ENCODE results near the gene DLGAP1. TPM values are rescaled to one million over a fixed set of nuclear protein-coding genes. Genes with fewer than 3 reads are reported as not detected.

Gene DLGAP1
- polyA plus RNA-seq, 4 donors, result 0.22 to 0.47 TPM; not detected in 2

DNA sequence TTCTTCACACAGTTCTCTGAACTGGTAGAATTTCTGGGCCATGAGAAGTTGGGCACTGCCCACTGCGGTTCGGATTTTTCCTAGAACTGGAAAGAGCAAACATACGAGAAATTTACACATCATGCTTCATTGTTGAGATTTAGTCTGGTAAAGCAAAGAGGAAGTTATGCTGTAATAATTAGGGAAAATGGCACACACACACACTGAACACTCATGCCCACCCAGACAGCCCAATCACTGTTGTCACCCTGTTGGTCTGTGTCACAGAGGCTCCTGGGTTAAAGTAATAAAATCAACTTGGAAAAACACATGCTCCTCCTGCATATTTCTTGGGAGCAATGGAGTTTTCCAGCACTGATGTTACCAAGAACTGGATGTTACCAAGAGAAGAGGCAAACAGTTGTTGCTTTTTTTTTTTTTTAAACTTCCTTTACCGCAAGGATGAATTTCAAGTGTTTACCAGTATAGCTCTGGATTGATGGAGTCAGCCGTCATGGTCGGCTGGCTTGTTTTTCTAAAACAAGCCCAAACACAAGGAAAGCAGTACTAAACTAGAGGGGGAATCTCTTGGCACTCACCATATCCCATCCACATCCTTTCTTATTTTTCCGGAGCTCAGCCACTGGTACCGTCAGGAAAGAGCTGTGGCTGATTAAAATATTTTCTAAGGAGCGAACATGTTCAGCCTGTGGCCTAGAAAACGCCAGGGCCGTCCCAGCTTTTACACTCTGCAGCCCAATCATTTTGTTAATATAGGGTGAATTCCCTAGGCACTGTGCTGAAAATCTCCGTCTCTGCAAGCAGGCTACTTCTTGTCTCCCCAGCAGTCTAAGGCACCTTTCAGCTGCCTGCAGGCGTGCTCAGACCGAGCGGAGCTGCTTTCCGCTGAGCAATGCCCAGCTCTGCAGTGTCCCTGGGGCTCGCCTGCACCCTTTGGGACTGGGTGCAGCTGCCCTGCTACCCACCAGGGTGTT is 946.2 kb downstream of the DLGAP1 start:
- FAIRE-seq (no peak), DNase-seq (no peak)
- no peaks in the 10 kb centered on the region for H3K27me3 ChIP-seq (ENCODE audit: control insufficient read depth in 3 of 3, insufficient read depth in 3 of 3, low read length in 3 of 3)
- no peaks in the 10 kb centered on the region for H3K9me3 ChIP-seq (ENCODE audit: control insufficient read depth in 2 of 2, insufficient read depth in 1 of 2, low read depth in 1 of 2, low read length in 1 of 2)
- no peak overlapping the region for H3K27ac ChIP-seq (ENCODE audit: low read depth in 1 of 3, low read length in 2 of 3)
- H3K36me3 ChIP-seq (ENCODE audit: control insufficient read depth in 3 of 3, insufficient read depth in 2 of 3, low read depth in 1 of 3, low read length in 3 of 3), result no peaks in the 10 kb centered on the region
- WGBS, 3 donors, result 68 to 88% (median 88%) methylated on average over 17 of the region's 17 CpGs
- H3K4me3 ChIP-seq (ENCODE audit: low read depth in 1 of 3, low read length in 3 of 3), result no peak overlapping the region
- no peaks in the 10 kb centered on the region for H3K4me1 ChIP-seq (ENCODE audit: control insufficient read depth in 3 of 3, insufficient read depth in 2 of 3, low read depth in 1 of 3, low read length in 2 of 3)

DNA sequence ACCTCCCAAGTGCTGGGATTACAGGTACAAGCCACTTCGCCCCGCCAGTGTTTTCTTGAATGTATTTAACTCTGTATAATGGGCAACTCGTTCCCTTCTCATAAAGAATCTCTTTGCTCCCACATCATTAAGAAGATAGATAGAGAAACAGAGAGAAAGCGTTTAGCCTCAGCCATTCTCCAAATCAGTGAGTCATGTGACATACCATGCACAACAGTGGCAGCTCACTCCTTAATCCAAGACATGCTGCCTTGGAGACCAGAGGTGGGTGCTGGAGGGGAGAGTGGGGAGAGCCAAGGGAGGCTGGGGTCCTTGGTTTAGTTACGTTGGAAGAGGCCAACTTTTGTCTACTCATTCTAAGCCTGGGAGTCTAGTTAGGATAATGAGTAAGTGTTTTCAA is 950.5 kb downstream of the DLGAP1 start:
- Histone ChIP-seq H3K4me1 (ENCODE audit: control insufficient read depth in 3 of 3, insufficient read depth in 2 of 3, low read depth in 1 of 3, low read length in 2 of 3) (peaks cover 0 to 2% (median 0%) of the 10 kb centered on the region in 3 donors), H3K27ac (ENCODE audit: low read depth in 1 of 3, low read length in 2 of 3) (no peak overlapping the region), H3K27me3 (ENCODE audit: control insufficient read depth in 3 of 3, insufficient read depth in 3 of 3, low read length in 3 of 3) (peaks cover 0 to 9% (median 4%) of the 10 kb centered on the region in 3 donors), H3K36me3 (ENCODE audit: control insufficient read depth in 3 of 3, insufficient read depth in 2 of 3, low read depth in 1 of 3, low read length in 3 of 3) (no peaks in the 10 kb centered on the region), H3K9me3 (ENCODE audit: control insufficient read depth in 2 of 2, insufficient read depth in 1 of 2, low read depth in 1 of 2, low read length in 1 of 2) (no peaks in the 10 kb centered on the region), H3K4me3 (ENCODE audit: low read depth in 1 of 3, low read length in 3 of 3) (no peak overlapping the region)
- FAIRE-seq (no peak), DNase-seq (no peak)
- WGBS, 3 donors, result 69 to 82% (median 75%) methylated on average over 5 of the region's 5 CpGs

DNA sequence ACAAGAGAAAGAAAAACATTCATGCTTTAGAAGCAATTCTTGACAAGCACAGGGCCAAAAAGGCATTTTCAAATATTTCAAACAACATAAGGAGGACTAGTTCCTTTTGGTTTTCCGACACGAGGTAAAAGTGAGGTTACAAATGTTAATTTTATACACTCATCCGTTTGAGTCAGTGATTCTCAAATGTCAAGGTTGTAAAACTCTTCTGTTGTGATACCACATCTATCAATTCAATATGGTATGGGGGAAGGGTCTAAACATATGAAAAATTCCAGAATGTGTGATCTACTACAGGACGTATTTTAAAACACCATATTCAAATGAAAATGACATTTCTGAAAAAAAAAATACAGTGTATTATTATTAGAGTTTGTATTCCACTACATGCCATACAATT is 952.5 kb downstream of the DLGAP1 start:
- Histone ChIP-seq H3K4me1 (ENCODE audit: control insufficient read depth in 3 of 3, insufficient read depth in 2 of 3, low read depth in 1 of 3, low read length in 2 of 3) (peaks cover 0 to 5% (median 0%) of the 10 kb centered on the region in 3 donors), H3K9me3 (ENCODE audit: control insufficient read depth in 2 of 2, insufficient read depth in 1 of 2, low read depth in 1 of 2, low read length in 1 of 2) (no peaks in the 10 kb centered on the region), H3K27me3 (ENCODE audit: control insufficient read depth in 3 of 3, insufficient read depth in 3 of 3, low read length in 3 of 3) (peaks cover 0 to 10% (median 4%) of the 10 kb centered on the region in 3 donors), H3K27ac (ENCODE audit: low read depth in 1 of 3, low read length in 2 of 3) (no peak overlapping the region), H3K4me3 (ENCODE audit: low read depth in 1 of 3, low read length in 3 of 3) (no peak overlapping the region), H3K36me3 (ENCODE audit: control insufficient read depth in 3 of 3, insufficient read depth in 2 of 3, low read depth in 1 of 3, low read length in 3 of 3) (no peaks in the 10 kb centered on the region)
- whole genome bisulfite sequencing, 3 donors, result 70 to 77% (median 73%) methylated on average over 4 of the region's 4 CpGs
- FAIRE-seq (no peak), DNase-seq (no peak)

- H3K4me3 ChIP-seq (ENCODE audit: low read depth in 1 of 3, low read length in 3 of 3), result no peak overlapping the region
- peaks cover 0 to 5% (median 0%) of the 10 kb centered on the region in 3 donors for H3K4me1 ChIP-seq (ENCODE audit: control insufficient read depth in 3 of 3, insufficient read depth in 2 of 3, low read depth in 1 of 3, low read length in 2 of 3)
- peaks cover 0 to 10% (median 4%) of the 10 kb centered on the region in 3 donors for H3K27me3 ChIP-seq (ENCODE audit: control insufficient read depth in 3 of 3, insufficient read depth in 3 of 3, low read length in 3 of 3)
- no peaks in the 10 kb centered on the region for H3K36me3 ChIP-seq (ENCODE audit: control insufficient read depth in 3 of 3, insufficient read depth in 2 of 3, low read depth in 1 of 3, low read length in 3 of 3)
- H3K9me3 ChIP-seq (ENCODE audit: control insufficient read depth in 2 of 2, insufficient read depth in 1 of 2, low read depth in 1 of 2, low read length in 1 of 2), result no peaks in the 10 kb centered on the region
- no peak overlapping the region for H3K27ac ChIP-seq (ENCODE audit: low read depth in 1 of 3, low read length in 2 of 3)
- no peak for DNase-seq
- WGBS, 3 donors, result 52 to 65% (median 57%) methylated on average over 5 of the region's 5 CpGs
- FAIRE-seq, result no peak
Observed at GRCh38 chr18:3500016-3500415, 955.1 kb downstream of the DLGAP1 start.

GRCh38 chr18:3499501-3499900 is 955.6 kb downstream of the DLGAP1 start:
- Histone ChIP-seq H3K4me1 (ENCODE audit: control insufficient read depth in 3 of 3, insufficient read depth in 2 of 3, low read depth in 1 of 3, low read length in 2 of 3) (peaks cover 0 to 5% (median 0%) of the 10 kb centered on the region in 3 donors), H3K36me3 (ENCODE audit: control insufficient read depth in 3 of 3, insufficient read depth in 2 of 3, low read depth in 1 of 3, low read length in 3 of 3) (no peaks in the 10 kb centered on the region), H3K27me3 (ENCODE audit: control insufficient read depth in 3 of 3, insufficient read depth in 3 of 3, low read length in 3 of 3) (peaks cover 0 to 10% (median 4%) of the 10 kb centered on the region in 3 donors), H3K27ac (ENCODE audit: low read depth in 1 of 3, low read length in 2 of 3) (no peak overlapping the region), H3K9me3 (ENCODE audit: control insufficient read depth in 2 of 2, insufficient read depth in 1 of 2, low read depth in 1 of 2, low read length in 1 of 2) (no peaks in the 10 kb centered on the region), H3K4me3 (ENCODE audit: low read depth in 1 of 3, low read length in 3 of 3) (peak overlapping the region in 1 of 3 donors; percentile 18)
- WGBS, 3 donors, result 23 to 64% (median 38%) methylated on average over 10 of the region's 10 CpGs
- DNase-seq (no peak), FAIRE-seq (no peak)

- DNase-seq (peak in 1 of 2 donors; percentile 65), FAIRE-seq (no peak)
- Histone ChIP-seq H3K4me3 (ENCODE audit: low read depth in 1 of 3, low read length in 3 of 3) (peak overlapping the region; percentile 18 to 35 (median 23)), H3K9me3 (ENCODE audit: control insufficient read depth in 2 of 2, insufficient read depth in 1 of 2, low read depth in 1 of 2, low read length in 1 of 2) (no peaks in the 10 kb centered on the region), H3K36me3 (ENCODE audit: control insufficient read depth in 3 of 3, insufficient read depth in 2 of 3, low read depth in 1 of 3, low read length in 3 of 3) (no peaks in the 10 kb centered on the region), H3K27me3 (ENCODE audit: control insufficient read depth in 3 of 3, insufficient read depth in 3 of 3, low read length in 3 of 3) (peaks cover 0 to 10% (median 4%) of the 10 kb centered on the region in 3 donors), H3K4me1 (ENCODE audit: control insufficient read depth in 3 of 3, insufficient read depth in 2 of 3, low read depth in 1 of 3, low read length in 2 of 3) (peaks cover 0 to 5% (median 0%) of the 10 kb centered on the region in 3 donors), H3K27ac (ENCODE audit: low read depth in 1 of 3, low read length in 2 of 3) (no peak overlapping the region)
- WGBS, 3 donors, result 13 to 16% (median 16%) methylated on average over 50 to 58 of the region's 58 CpGs
Observed at GRCh38 chr18:3498698-3499471, 956.2 kb downstream of the DLGAP1 start.

DNA sequence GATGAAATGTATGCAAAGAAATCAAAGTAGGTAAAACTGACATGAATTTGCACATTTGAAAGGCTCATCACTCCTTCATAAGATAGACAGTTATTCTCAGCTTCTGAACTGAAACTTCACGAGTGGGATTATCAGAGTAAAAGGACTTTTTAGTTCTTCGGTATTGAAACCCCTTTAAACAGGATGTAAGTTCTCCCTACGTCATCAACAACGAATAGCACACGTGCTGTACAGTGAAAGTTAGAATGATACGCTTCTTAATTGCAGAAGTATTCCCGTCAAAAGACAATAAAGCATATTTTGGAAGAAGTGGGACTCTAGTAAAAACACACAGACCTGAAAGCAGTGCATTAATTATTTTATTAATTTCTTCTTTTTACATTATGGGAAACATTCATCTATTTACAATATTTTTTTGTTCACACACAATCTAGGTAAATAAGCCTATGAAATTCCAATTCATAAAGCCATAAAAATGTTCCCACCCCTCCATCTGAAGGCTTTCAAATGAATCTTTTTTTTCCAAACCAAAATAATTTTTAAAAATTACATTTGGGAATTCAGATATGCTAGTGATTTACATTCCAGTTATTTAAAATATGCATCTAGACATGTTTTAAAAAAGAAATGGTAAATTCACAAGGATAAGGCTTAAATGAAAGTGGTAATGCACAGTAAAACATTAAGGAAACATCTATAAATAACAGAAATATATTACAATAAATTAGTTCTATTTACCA is 959.2 kb downstream of the DLGAP1 start:
- Histone ChIP-seq H3K27ac (ENCODE audit: low read depth in 1 of 3, low read length in 2 of 3) (no peak overlapping the region), H3K4me1 (ENCODE audit: control insufficient read depth in 3 of 3, insufficient read depth in 2 of 3, low read depth in 1 of 3, low read length in 2 of 3) (peaks cover 0 to 11% (median 5%) of the 10 kb centered on the region in 3 donors), H3K27me3 (ENCODE audit: control insufficient read depth in 3 of 3, insufficient read depth in 3 of 3, low read length in 3 of 3) (peaks cover 0 to 10% (median 0%) of the 10 kb centered on the region in 3 donors), H3K9me3 (ENCODE audit: control insufficient read depth in 2 of 2, insufficient read depth in 1 of 2, low read depth in 1 of 2, low read length in 1 of 2) (no peaks in the 10 kb centered on the region), H3K36me3 (ENCODE audit: control insufficient read depth in 3 of 3, insufficient read depth in 2 of 3, low read depth in 1 of 3, low read length in 3 of 3) (no peaks in the 10 kb centered on the region), H3K4me3 (ENCODE audit: low read depth in 1 of 3, low read length in 3 of 3) (no peak overlapping the region)
- FAIRE-seq, result peak; percentile 10
- 79 to 88% (median 81%) methylated on average over 7 of the region's 7 CpGs for WGBS, 3 donors
- DNase-seq, result no peak

DNA sequence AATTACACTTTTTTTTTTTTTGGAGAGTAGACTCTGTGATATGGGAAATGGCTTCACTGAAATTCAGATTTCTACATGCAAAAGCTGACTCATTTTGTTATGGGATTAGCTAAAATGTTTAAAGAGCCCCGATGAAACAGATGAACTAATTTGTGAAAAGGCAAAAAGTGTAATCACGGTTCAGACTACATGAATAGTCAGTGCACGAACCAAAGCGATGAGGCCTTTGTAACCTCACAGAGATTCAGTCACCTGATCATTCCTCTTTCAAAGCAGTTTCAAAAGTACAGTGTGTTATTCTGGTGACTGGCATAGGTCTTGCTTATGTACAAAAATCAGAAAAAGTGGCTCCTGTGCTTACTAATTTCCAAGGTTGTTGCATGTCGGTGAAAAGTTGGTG is 960.5 kb downstream of the DLGAP1 start:
- Histone ChIP-seq H3K4me3 (ENCODE audit: low read depth in 1 of 3, low read length in 3 of 3) (no peak overlapping the region), H3K36me3 (ENCODE audit: control insufficient read depth in 3 of 3, insufficient read depth in 2 of 3, low read depth in 1 of 3, low read length in 3 of 3) (no peaks in the 10 kb centered on the region), H3K27ac (ENCODE audit: low read depth in 1 of 3, low read length in 2 of 3) (no peak overlapping the region), H3K27me3 (ENCODE audit: control insufficient read depth in 3 of 3, insufficient read depth in 3 of 3, low read length in 3 of 3) (peaks cover 0 to under 1% (median 0%) of the 10 kb centered on the region in 3 donors), H3K4me1 (ENCODE audit: control insufficient read depth in 3 of 3, insufficient read depth in 2 of 3, low read depth in 1 of 3, low read length in 2 of 3) (peaks cover 0 to 11% (median 2%) of the 10 kb centered on the region in 3 donors), H3K9me3 (ENCODE audit: control insufficient read depth in 2 of 2, insufficient read depth in 1 of 2, low read depth in 1 of 2, low read length in 1 of 2) (no peaks in the 10 kb centered on the region)
- DNase-seq (no peak), FAIRE-seq (no peak)
- 91 to 93% (median 92%) methylated on average over 5 of the region's 5 CpGs for WGBS, 3 donors
